NCI-H2227 treated with DMSO at 0.1 percent for 48 hours (cell line): ENCODE data around the gene AIPL1.

ENCODE experiments used
- DNase-seq: peaks from one replicate; lab custom pipeline; 2025; lab: John Stamatoyannopoulos, UW

The AIPL1 gene

GRCh38 chr17:6421700-6422604 is 13.0 kb downstream of the AIPL1 start:
- peak; percentile 70 for DNase-seq

- no peak for DNase-seq
Measured at GRCh38 chr17:6420173-6420641, 14.7 kb downstream of the AIPL1 start.

GRCh38 chr17:6415616-6416015 is 19.3 kb downstream of the AIPL1 start:
- DNase-seq: no peak

GRCh38 chr17:6413065-6413464 is 21.9 kb downstream of the AIPL1 start:
- peak; percentile 55 for DNase-seq

GRCh38 chr17:6408735-6409134 is 26.2 kb downstream of the AIPL1 start:
- DNase-seq: no peak

- DNase-seq: no peak
Measured at GRCh38 chr17:6408276-6408675, 26.6 kb downstream of the AIPL1 start.

- DNase-seq: no peak
Measured at GRCh38 chr17:6402258-6402657, 32.7 kb downstream of the AIPL1 start.

- no peak for DNase-seq
Measured at GRCh38 chr17:6398955-6399354, 36.0 kb downstream of the AIPL1 start.

- DNase-seq: peak; percentile 12
Measured at GRCh38 chr17:6394055-6394606, 40.8 kb downstream of the AIPL1 start.

- DNase-seq: no peak
Measured at GRCh38 chr17:6393351-6393952, 41.5 kb downstream of the AIPL1 start.

- peak; percentile 89 for DNase-seq
Measured at GRCh38 chr17:6392609-6393350, 42.1 kb downstream of the AIPL1 start.

- no peak for DNase-seq
Measured at GRCh38 chr17:6388416-6388815, 46.5 kb downstream of the AIPL1 start.

- DNase-seq: no peak
Measured at GRCh38 chr17:6387858-6388257, 47.1 kb downstream of the AIPL1 start.

- no peak for DNase-seq
Measured at GRCh38 chr17:6387442-6387841, 47.5 kb downstream of the AIPL1 start.

GRCh38 chr17:6386041-6386630 is 48.8 kb downstream of the AIPL1 start:
- no peak for DNase-seq

GRCh38 chr17:6384481-6384880 is 50.4 kb downstream of the AIPL1 start:
- DNase-seq: no peak

- no peak for DNase-seq
Measured at GRCh38 chr17:6381526-6382465, 53.1 kb downstream of the AIPL1 start.

GRCh38 chr17:6380915-6381438 is 53.9 kb downstream of the AIPL1 start:
- DNase-seq: no peak

GRCh38 chr17:6377906-6378305 is 57.0 kb downstream of the AIPL1 start:
- DNase-seq: no peak

- DNase-seq: no peak
Measured at GRCh38 chr17:6376931-6377361, 58.0 kb downstream of the AIPL1 start.
